Vagina (tissue), 2 donors: ENCODE measurements around the gene DENND2D.

ENCODE experiments used
- CTCF ChIP-seq, 3 experiments: fragments of 450-650 bp in 2 of 3; fragments of 200-600 bp in 1 of 3; sonication (generic) in 1 of 3; IDR thresholded peaks; one replicate each; pipeline ENCODE4 v1.5.1; 2017 to 2019; ENCODE audit warnings: antibody characterized with exemption in 3 of 3, mild to moderate bottlenecking in 2 of 3, moderate library complexity in 2 of 3
- POLR2AphosphoS5 ChIP-seq, 2 donors: sonication (generic); formaldehyde crosslinking; IDR thresholded peaks; one replicate each; pipeline ENCODE4 v1.9.0; 2017; ENCODE audit warnings: antibody characterized with exemption in 2 of 2, mild to moderate bottlenecking in 2 of 2, low read depth in 1 of 2; ENCODE audit not compliant: insufficient read depth in 1 of 2

GRCh38 chr1:111222308-111223125 is 22.1 kb upstream of the DENND2D start:
- TF ChIP-seq CTCF (IDR thresholded peaks at IDR 0.05), result peak; percentile 75 to 96 (median 87)
- TF ChIP-seq POLR2AphosphoS5 (IDR thresholded peaks at IDR 0.05; ENCODE audit: insufficient read depth in 1 of 2, low read depth in 1 of 2), result no peak
